ENCODE measurements around the gene MACC1.
"Not testable (repeated sequence)": the region's sequence is repeated elsewhere in the genome, so short reads cannot be mapped to it uniquely, and the experiment has no call there.

MACC1 gene

DNA sequence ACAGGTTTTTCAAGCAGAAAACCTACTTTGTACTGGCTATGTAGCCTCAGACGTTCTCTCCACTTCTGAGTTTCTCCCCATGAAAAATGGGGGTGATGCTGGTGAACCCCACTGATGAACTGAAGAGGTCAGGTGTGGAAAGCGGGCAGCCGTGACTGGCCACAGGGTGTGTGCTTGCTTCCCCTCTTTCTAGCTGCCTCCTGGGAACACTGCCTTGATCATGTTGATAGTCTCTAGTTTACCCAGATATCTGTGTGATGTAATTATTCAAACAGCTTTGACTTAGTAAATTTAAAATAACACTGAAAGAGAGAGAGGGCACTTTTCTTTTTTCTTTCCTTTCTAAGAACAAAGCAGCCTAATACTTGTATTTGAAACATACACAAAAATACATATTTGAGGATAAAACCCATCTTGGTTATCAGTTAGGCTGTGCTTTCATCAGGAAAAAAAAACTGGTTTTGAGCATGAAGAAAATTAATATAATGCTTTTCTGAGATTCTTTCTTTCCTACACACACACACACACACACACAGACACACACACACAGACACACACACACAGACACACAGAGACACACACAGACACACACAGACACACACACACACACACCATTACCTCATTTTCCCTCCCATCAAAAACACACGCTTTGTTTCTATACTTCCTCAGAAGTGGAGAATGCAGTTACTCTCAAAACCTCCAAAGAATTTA lies 76.7 kb downstream of the MACC1 start:
- H3K9me3 ChIP-seq (ENCODE audit: control insufficient read depth in 2 of 2, low read length in 2 of 2), result no peaks in the 10 kb centered on the region
- no peak overlapping the region for H3K9ac ChIP-seq (ENCODE audit: low read depth in 1 of 2, low read length in 2 of 2)
- H3K4me3 ChIP-seq (ENCODE audit: low read length in 2 of 2), result no peak overlapping the region
- no peaks in the 10 kb centered on the region for H3K4me1 ChIP-seq (ENCODE audit: control insufficient read depth in 2 of 2, insufficient read depth in 2 of 2, low read length in 2 of 2)
- no peaks in the 10 kb centered on the region for H3K27me3 ChIP-seq (ENCODE audit: control insufficient read depth in 2 of 2, insufficient read depth in 2 of 2, low read length in 2 of 2)
- no peak overlapping the region for H3K27ac ChIP-seq (ENCODE audit: low read depth in 2 of 2, low read length in 2 of 2)
- peaks cover 0 to 3% of the 10 kb centered on the region in 2 donors for H3K36me3 ChIP-seq (ENCODE audit: control insufficient read depth in 2 of 2, insufficient read depth in 2 of 2, low read length in 2 of 2)

DNA sequence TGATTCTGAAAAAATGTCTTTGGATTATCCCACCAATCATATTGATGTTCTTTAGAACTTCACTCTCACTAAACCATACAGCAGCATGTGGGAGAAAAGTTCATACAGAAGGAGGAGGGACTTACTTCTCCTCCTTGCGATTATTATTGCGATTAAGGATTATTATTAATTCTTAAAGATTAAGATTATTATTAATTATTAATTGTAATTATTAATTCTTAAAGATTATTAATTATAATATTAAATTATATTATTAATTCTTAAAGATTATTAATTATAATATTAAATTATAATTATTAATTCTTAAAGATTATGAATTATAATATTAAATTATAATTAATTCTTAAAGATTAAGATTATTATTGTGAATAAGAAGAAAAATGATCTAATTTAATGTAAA lies 80.5 kb downstream of the MACC1 start:
- H3K27me3 ChIP-seq (ENCODE audit: control insufficient read depth in 2 of 2, insufficient read depth in 2 of 2, low read length in 2 of 2), result no peaks in the 10 kb centered on the region
- H3K36me3 ChIP-seq (ENCODE audit: control insufficient read depth in 2 of 2, insufficient read depth in 2 of 2, low read length in 2 of 2), result peaks cover 0 to 3% of the 10 kb centered on the region in 2 donors
- H3K9ac ChIP-seq (ENCODE audit: low read depth in 1 of 2, low read length in 2 of 2), result no peak overlapping the region
- H3K27ac ChIP-seq (ENCODE audit: low read depth in 2 of 2, low read length in 2 of 2), result no peak overlapping the region
- H3K4me3 ChIP-seq (ENCODE audit: low read length in 2 of 2), result no peak overlapping the region
- no peaks in the 10 kb centered on the region for H3K4me1 ChIP-seq (ENCODE audit: control insufficient read depth in 2 of 2, insufficient read depth in 2 of 2, low read length in 2 of 2)
- H3K9me3 ChIP-seq (ENCODE audit: control insufficient read depth in 2 of 2, low read length in 2 of 2), result no peaks in the 10 kb centered on the region

DNA sequence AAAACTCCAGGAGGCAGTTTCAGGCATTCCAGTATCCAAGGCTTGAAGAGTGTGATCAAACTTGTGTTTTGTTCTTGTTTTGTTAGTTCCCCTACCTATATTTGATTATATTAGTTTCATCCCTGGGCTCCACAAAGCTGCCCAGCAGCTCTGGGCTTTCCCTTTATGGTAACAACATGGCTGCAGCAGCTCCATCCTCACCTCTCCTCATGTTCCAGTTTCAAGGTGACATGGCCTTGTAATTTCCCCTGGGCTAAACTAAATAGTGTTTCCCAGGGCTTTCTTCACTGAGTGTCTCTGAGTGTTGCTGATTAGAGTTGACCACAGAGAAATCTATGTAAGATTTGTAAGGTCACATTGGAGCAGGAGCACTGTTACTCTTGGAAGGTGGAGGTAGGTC lies 83.4 kb downstream of the MACC1 start:
- no peaks in the 10 kb centered on the region for H3K4me1 ChIP-seq (ENCODE audit: control insufficient read depth in 2 of 2, insufficient read depth in 2 of 2, low read length in 2 of 2)
- no peaks in the 10 kb centered on the region for H3K9me3 ChIP-seq (ENCODE audit: control insufficient read depth in 2 of 2, low read length in 2 of 2)
- H3K27me3 ChIP-seq (ENCODE audit: control insufficient read depth in 2 of 2, insufficient read depth in 2 of 2, low read length in 2 of 2), result no peaks in the 10 kb centered on the region
- no peaks in the 10 kb centered on the region for H3K36me3 ChIP-seq (ENCODE audit: control insufficient read depth in 2 of 2, insufficient read depth in 2 of 2, low read length in 2 of 2)
- H3K9ac ChIP-seq (ENCODE audit: low read depth in 1 of 2, low read length in 2 of 2), result no peak overlapping the region
- no peak overlapping the region for H3K4me3 ChIP-seq (ENCODE audit: low read length in 2 of 2)
- H3K27ac ChIP-seq (ENCODE audit: low read depth in 2 of 2, low read length in 2 of 2), result no peak overlapping the region

GRCh38 chr7:20132585-20132984 lies 84.6 kb downstream of the MACC1 start:
- H3K4me3 ChIP-seq (ENCODE audit: low read length in 2 of 2), result no peak overlapping the region
- no peaks in the 10 kb centered on the region for H3K9me3 ChIP-seq (ENCODE audit: control insufficient read depth in 2 of 2, low read length in 2 of 2)
- H3K27ac ChIP-seq (ENCODE audit: low read depth in 2 of 2, low read length in 2 of 2), result no peak overlapping the region
- H3K4me1 ChIP-seq (ENCODE audit: control insufficient read depth in 2 of 2, insufficient read depth in 2 of 2, low read length in 2 of 2), result no peaks in the 10 kb centered on the region
- H3K9ac ChIP-seq (ENCODE audit: low read depth in 1 of 2, low read length in 2 of 2), result no peak overlapping the region
- no peaks in the 10 kb centered on the region for H3K27me3 ChIP-seq (ENCODE audit: control insufficient read depth in 2 of 2, insufficient read depth in 2 of 2, low read length in 2 of 2)
- H3K36me3 ChIP-seq (ENCODE audit: control insufficient read depth in 2 of 2, insufficient read depth in 2 of 2, low read length in 2 of 2), result no peaks in the 10 kb centered on the region

GRCh38 chr7:20131776-20132175 lies 85.4 kb downstream of the MACC1 start:
- no peak overlapping the region for H3K27ac ChIP-seq (ENCODE audit: low read depth in 2 of 2, low read length in 2 of 2)
- H3K4me1 ChIP-seq (ENCODE audit: control insufficient read depth in 2 of 2, insufficient read depth in 2 of 2, low read length in 2 of 2), result no peaks in the 10 kb centered on the region
- H3K9ac ChIP-seq (ENCODE audit: low read depth in 1 of 2, low read length in 2 of 2), result no peak overlapping the region
- no peaks in the 10 kb centered on the region for H3K27me3 ChIP-seq (ENCODE audit: control insufficient read depth in 2 of 2, insufficient read depth in 2 of 2, low read length in 2 of 2)
- H3K4me3 ChIP-seq (ENCODE audit: low read length in 2 of 2), result no peak overlapping the region
- no peaks in the 10 kb centered on the region for H3K36me3 ChIP-seq (ENCODE audit: control insufficient read depth in 2 of 2, insufficient read depth in 2 of 2, low read length in 2 of 2)
- H3K9me3 ChIP-seq (ENCODE audit: control insufficient read depth in 2 of 2, low read length in 2 of 2), result no peaks in the 10 kb centered on the region

- H3K27me3 ChIP-seq (ENCODE audit: control insufficient read depth in 2 of 2, insufficient read depth in 2 of 2, low read length in 2 of 2), result no peaks in the 10 kb centered on the region
- H3K27ac ChIP-seq (ENCODE audit: low read depth in 2 of 2, low read length in 2 of 2), result no peak overlapping the region
- H3K4me3 ChIP-seq (ENCODE audit: low read length in 2 of 2), result no peak overlapping the region
- H3K4me1 ChIP-seq (ENCODE audit: control insufficient read depth in 2 of 2, insufficient read depth in 2 of 2, low read length in 2 of 2), result no peaks in the 10 kb centered on the region
- no peaks in the 10 kb centered on the region for H3K36me3 ChIP-seq (ENCODE audit: control insufficient read depth in 2 of 2, insufficient read depth in 2 of 2, low read length in 2 of 2)
- no peaks in the 10 kb centered on the region for H3K9me3 ChIP-seq (ENCODE audit: control insufficient read depth in 2 of 2, low read length in 2 of 2)
- no peak overlapping the region for H3K9ac ChIP-seq (ENCODE audit: low read depth in 1 of 2, low read length in 2 of 2)
These were observed 87.3 kb downstream of the MACC1 start for GRCh38 chr7:20129920-20130319.

GRCh38 chr7:20128001-20128400 lies 89.2 kb downstream of the MACC1 start:
- Histone ChIP-seq H3K36me3 (ENCODE audit: control insufficient read depth in 2 of 2, insufficient read depth in 2 of 2, low read length in 2 of 2) (no peaks in the 10 kb centered on the region), H3K27ac (ENCODE audit: low read depth in 2 of 2, low read length in 2 of 2) (no peak overlapping the region), H3K4me3 (ENCODE audit: low read length in 2 of 2) (no peak overlapping the region), H3K9me3 (ENCODE audit: control insufficient read depth in 2 of 2, low read length in 2 of 2) (no peaks in the 10 kb centered on the region), H3K4me1 (ENCODE audit: control insufficient read depth in 2 of 2, insufficient read depth in 2 of 2, low read length in 2 of 2) (no peaks in the 10 kb centered on the region), H3K27me3 (ENCODE audit: control insufficient read depth in 2 of 2, insufficient read depth in 2 of 2, low read length in 2 of 2) (no peaks in the 10 kb centered on the region), H3K9ac (ENCODE audit: low read depth in 1 of 2, low read length in 2 of 2) (no peak overlapping the region)

GRCh38 chr7:20126060-20126459 lies 91.1 kb downstream of the MACC1 start:
- not testable (repeated sequence) for H3K36me3 ChIP-seq (ENCODE audit: control insufficient read depth in 2 of 2, insufficient read depth in 2 of 2, low read length in 2 of 2); H3K4me3 ChIP-seq (ENCODE audit: low read length in 2 of 2); H3K4me1 ChIP-seq (ENCODE audit: control insufficient read depth in 2 of 2, insufficient read depth in 2 of 2, low read length in 2 of 2); H3K9ac ChIP-seq (ENCODE audit: low read depth in 1 of 2, low read length in 2 of 2); H3K9me3 ChIP-seq (ENCODE audit: control insufficient read depth in 2 of 2, low read length in 2 of 2); H3K27me3 ChIP-seq (ENCODE audit: control insufficient read depth in 2 of 2, insufficient read depth in 2 of 2, low read length in 2 of 2); H3K27ac ChIP-seq (ENCODE audit: low read depth in 2 of 2, low read length in 2 of 2)

GRCh38 chr7:20124087-20124486 lies 93.1 kb downstream of the MACC1 start:
- not testable (repeated sequence) for H3K9me3 ChIP-seq (ENCODE audit: control insufficient read depth in 2 of 2, low read length in 2 of 2); H3K36me3 ChIP-seq (ENCODE audit: control insufficient read depth in 2 of 2, insufficient read depth in 2 of 2, low read length in 2 of 2); H3K27me3 ChIP-seq (ENCODE audit: control insufficient read depth in 2 of 2, insufficient read depth in 2 of 2, low read length in 2 of 2)

DNA sequence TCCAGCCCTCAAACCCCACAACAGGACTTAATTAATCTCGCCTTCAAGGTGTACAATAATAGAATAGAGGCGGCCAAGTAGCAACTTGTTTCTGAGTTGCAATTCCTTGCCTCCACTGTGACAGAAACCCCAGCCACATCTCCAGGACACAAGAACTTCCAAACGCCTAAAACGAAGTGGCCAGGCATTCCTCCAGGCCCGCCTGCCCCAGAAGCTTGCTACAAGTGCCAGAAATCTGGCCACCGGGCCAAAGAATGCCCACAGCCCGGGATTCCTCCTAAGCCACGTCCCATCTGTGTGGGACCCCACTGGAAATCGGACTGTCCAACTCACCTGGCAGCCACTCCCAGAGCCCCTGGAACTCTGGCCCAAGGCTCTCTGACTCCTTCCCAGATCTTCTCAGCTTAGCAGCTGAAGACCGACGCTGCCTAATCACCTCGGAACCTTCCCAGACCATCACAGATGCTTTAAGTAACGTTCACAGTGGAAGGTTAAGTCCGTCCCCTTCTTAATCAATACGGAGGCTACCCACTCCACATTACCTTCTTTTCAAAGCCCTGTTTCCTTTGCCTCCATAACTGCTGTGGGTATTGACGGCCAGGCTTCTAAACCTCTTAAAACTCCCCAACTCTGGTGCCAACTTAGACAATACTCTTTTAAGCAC lies 94.4 kb downstream of the MACC1 start:
- not testable (repeated sequence) for H3K9ac ChIP-seq (ENCODE audit: low read depth in 1 of 2, low read length in 2 of 2); H3K4me3 ChIP-seq (ENCODE audit: low read length in 2 of 2); H3K4me1 ChIP-seq (ENCODE audit: control insufficient read depth in 2 of 2, insufficient read depth in 2 of 2, low read length in 2 of 2); H3K9me3 ChIP-seq (ENCODE audit: control insufficient read depth in 2 of 2, low read length in 2 of 2); H3K27me3 ChIP-seq (ENCODE audit: control insufficient read depth in 2 of 2, insufficient read depth in 2 of 2, low read length in 2 of 2); H3K27ac ChIP-seq (ENCODE audit: low read depth in 2 of 2, low read length in 2 of 2); H3K36me3 ChIP-seq (ENCODE audit: control insufficient read depth in 2 of 2, insufficient read depth in 2 of 2, low read length in 2 of 2)

More at GRCh38 chr7:20124087-20124486, 93.1 kb downstream of the MACC1 start:
- H3K4me3 ChIP-seq (ENCODE audit: low read length in 2 of 2); H3K27ac ChIP-seq (ENCODE audit: low read depth in 2 of 2, low read length in 2 of 2); H3K9ac ChIP-seq (ENCODE audit: low read depth in 1 of 2, low read length in 2 of 2); H3K4me1 ChIP-seq (ENCODE audit: control insufficient read depth in 2 of 2, insufficient read depth in 2 of 2, low read length in 2 of 2): not testable (repeated sequence)
